Hepatocyte (in vitro differentiated cells): Measurements from ENCODE around the gene TMEM218.

Source experiments
- CTCF ChIP-seq: fragments of 200-600 bp; sonication (generic); IDR thresholded peaks from 2 replicates; pipeline ENCODE4 v1.5.1; 2016; ENCODE audit warnings: antibody characterized with exemption, mild to moderate bottlenecking; ENCODE audit not compliant: poor library complexity
- EZH2 ChIP-seq: fragments of 200-600 bp; sonication (generic); IDR thresholded peaks from 2 replicates; pipeline ENCODE4 v1.6.1; 2016; ENCODE audit warnings: antibody characterized with exemption, mild to moderate bottlenecking, borderline replicate concordance
- EZH2phosphoT487 ChIP-seq: fragments of 200-600 bp; sonication (generic); IDR thresholded peaks from one replicate; pipeline ENCODE4 v1.6.1; 2018; ENCODE audit warnings: antibody characterized with exemption, mild to moderate bottlenecking, low read depth, moderate library complexity; ENCODE audit not compliant: unreplicated experiment, severe bottlenecking

- no peak for TF ChIP-seq CTCF
- TF ChIP-seq EZH2 = no peak
- no peak for TF ChIP-seq EZH2phosphoT487
Measured at GRCh38 chr11:125053167-125053566, 58.3 kb downstream of the TMEM218 start.
